K562 (cell line): Measurements from ENCODE around the gene EMILIN1. TPM values are rescaled to one million over a fixed set of nuclear protein-coding genes. Genes with fewer than 3 reads are reported as not detected.
A peak's percentile ranks its signal among the peaks of the same experiment; 100 is the strongest.

Experiments
- BCLAF1 ChIP-seq, 2 experiments: fragments of 450-650 bp in 1 of 2; IDR thresholded peaks; 2 replicates each; pipeline ENCODE4 v1.6.1; 2011 to 2017; ENCODE audit warnings: low read depth in 2 of 2, antibody characterized with exemption in 1 of 2, borderline replicate concordance in 1 of 2, low read length in 1 of 2, mild to moderate bottlenecking in 1 of 2, mixed read lengths in 1 of 2; ENCODE audit not compliant: control insufficient read depth in 1 of 2
- CREB3L1 ChIP-seq: fragments of 450-650 bp; IDR thresholded peaks from 2 replicates; pipeline ENCODE4 v1.6.1; 2014; ENCODE audit warnings: low read depth, mild to moderate bottlenecking, moderate library complexity, borderline replicate concordance
- CSDE1 ChIP-seq, 2 experiments: fragments of 450-650 bp; IDR thresholded peaks; 2 replicates each; pipeline ENCODE4 v1.6.1; 2016; ENCODE audit warnings: mild to moderate bottlenecking in 1 of 2
- ELF4 ChIP-seq: fragments of 450-650 bp; formaldehyde crosslinking; IDR thresholded peaks from 2 replicates; pipeline ENCODE4 v1.4.0; 2022; ENCODE audit warnings: missing genetic modification characterization
- ETV1 ChIP-seq: fragments of 450-650 bp; conservative IDR thresholded peaks from 2 replicates; pipeline ENCODE4 v1.6.1; 2016; ENCODE audit warnings: missing genetic modification characterization, control low read depth, low read depth, missing compliant biosample characterization
- FOXJ2 ChIP-seq: fragments of 200-800 bp; sonication (Bioruptor generic); IDR thresholded peaks from 2 replicates; pipeline ENCODE4 v1.6.1; 2016; ENCODE audit warnings: missing genetic modification characterization, missing compliant biosample characterization
- HSF4 ChIP-seq: fragments of 250-450 bp; sonication (Bioruptor Pico); IDR thresholded peaks from 2 replicates; pipeline ENCODE4 v2.1.2; 2022; ENCODE audit warnings: mild to moderate bottlenecking, moderate library complexity, borderline replicate concordance
- IFI16 ChIP-seq: fragments of 250-450 bp; sonication (Bioruptor Pico); IDR thresholded peaks from 2 replicates; pipeline ENCODE4 v2.1.2; 2022; ENCODE audit warnings: mild to moderate bottlenecking, inconsistent platforms
- KDM5B ChIP-seq: fragments of 200-600 bp; sonication (generic); IDR thresholded peaks from 2 replicates; pipeline ENCODE4 v1.6.1; 2012; ENCODE audit warnings: low read depth, mild to moderate bottlenecking, moderate library complexity, low read length, control low read depth, inconsistent platforms; ENCODE audit not compliant: insufficient replicate concordance
- LEF1 ChIP-seq: fragments of 450-650 bp; IDR thresholded peaks from 2 replicates; pipeline ENCODE4 v1.6.1; 2016; ENCODE audit warnings: mild to moderate bottlenecking
- SLC30A9 ChIP-seq: fragments of 250-450 bp; sonication (Bioruptor Pico); IDR thresholded peaks from 2 replicates; pipeline ENCODE4 v1.8.0; 2022; ENCODE audit warnings: mild to moderate bottlenecking, moderate library complexity
- SNRNP70 ChIP-seq: fragments of 200-400 bp; formaldehyde crosslinking; optimal IDR thresholded peaks from 2 replicates; pipeline ENCODE3; 2017; ENCODE audit warnings: low read depth, low read length
- SRSF7 ChIP-seq: fragments of 200-400 bp; formaldehyde crosslinking; optimal IDR thresholded peaks from 2 replicates; pipeline ENCODE3; 2017; ENCODE audit warnings: mild to moderate bottlenecking, low read depth, low read length
- TAF1 ChIP-seq: IDR thresholded peaks from 2 replicates; pipeline ENCODE4 v1.6.1; 2011; ENCODE audit warnings: mild to moderate bottlenecking, low read length, moderate library complexity; ENCODE audit not compliant: insufficient read depth, control insufficient read depth, severe bottlenecking; ENCODE audit errors: extremely low read depth
- TEAD1 ChIP-seq, 2 experiments: fragments of 450-650 bp in 1 of 2; sonication (generic) in 1 of 2; formaldehyde crosslinking; IDR thresholded peaks; 2 replicates each; pipeline versions ENCODE4 v1.4.0 to v1.8.0; 2020 to 2022; ENCODE audit warnings: mild to moderate bottlenecking in 2 of 2, missing genetic modification reagents in 1 of 2
- VEZF1 ChIP-seq: fragments of 200-800 bp; sonication (Bioruptor generic); IDR thresholded peaks from 2 replicates; pipeline ENCODE4 v1.6.1; 2017; ENCODE audit warnings: missing genetic modification characterization, missing compliant biosample characterization
- ZBTB1 ChIP-seq: sonication (generic); formaldehyde crosslinking; IDR thresholded peaks from 2 replicates; pipeline ENCODE4 v1.8.1; 2023; ENCODE audit warnings: missing genetic modification reagents, low read depth, mild to moderate bottlenecking, borderline replicate concordance
- ZFPM2 ChIP-seq: fragments of 250-450 bp; sonication (Bioruptor Pico); IDR thresholded peaks from 2 replicates; pipeline ENCODE4 v1.5.1; 2022; ENCODE audit warnings: mild to moderate bottlenecking
- ZNF280B ChIP-seq: fragments of 250-450 bp; sonication (Bioruptor Pico); IDR thresholded peaks from 2 replicates; pipeline ENCODE4 v1.5.1; 2021; ENCODE audit warnings: mild to moderate bottlenecking
- ZSCAN29 ChIP-seq: fragments of 450-650 bp; IDR thresholded peaks from 2 replicates; pipeline ENCODE4 v1.6.1; 2017
- polyA plus RNA-seq, 8 experiments: library from polyadenylated mRNA; depleted of rRNA in 4 of 8; stranded (reverse) in 5 of 8; unstranded in 3 of 8; fragments of >200 nt; fragmentation: Nextera tagmentation in 2 of 8; fragmentation: Illumina TruSeq in 1 of 8; extraction: Ambion mirVana in 2 of 8; extraction: Trizol in 1 of 8; gene quantifications; 2 replicates each; pipeline versions ENCODE4 v1.2.1 to v1.2.3, GENCODE V29; 2011 to 2014; ENCODE audit warnings: inconsistent platforms in 1 of 8, missing spikeins in 1 of 8
- total RNA-seq, 7 experiments: library from RNA; depleted of rRNA in 6 of 7; stranded (reverse); fragments of >200 nt in 6 of 7; fragmentation: Illumina TruSeq in 2 of 7; extraction: Trizol in 2 of 7; gene quantifications; 2 replicates each; pipeline versions ENCODE4 v1.2.1 to v1.2.3, GENCODE V29; 2011 to 2021; ENCODE audit warnings: low replicate concordance in 1 of 7

Gene EMILIN1
- total and polyA plus RNA-seq, 9 of the 15 experiments (the other 6 are each of a cell fraction or from before 2014, with no cell fraction given): 0.04 to 2.7 (median 0.54) TPM; not detected in 2

- TF ChIP-seq BCLAF1 (IDR thresholded peaks at IDR 0.05; ENCODE audit: borderline replicate concordance in 1 of 2, control insufficient read depth in 1 of 2, low read depth in 2 of 2, low read length in 1 of 2): no peak
- peak in 1 of 2 experiments; percentile 52; a peak in 1 of 4 replicates for TF ChIP-seq TEAD1 (CRISPR knock-in tag; IDR thresholded peaks at IDR 0.05)
- TF ChIP-seq IFI16: no peak
- no peak for TF ChIP-seq ZFPM2 (CRISPR knock-in tag)
- TF ChIP-seq HSF4 (CRISPR knock-in tag): no peak
- TF ChIP-seq VEZF1 (CRISPR knock-in tag): peak; percentile 58
- TF ChIP-seq ZBTB1 (CRISPR knock-in tag): no peak
- peak; percentile 100 for TF ChIP-seq CREB3L1
- no peak for TF ChIP-seq ETV1 (tag)
- peak; percentile 85 for TF ChIP-seq TAF1
- TF ChIP-seq SRSF7: no peak
- TF ChIP-seq SNRNP70: no peak
- TF ChIP-seq ZSCAN29: 0 out of 2 replicates have a peak, but pooled peaks have one; percentile 17
- TF ChIP-seq LEF1: no peak
- TF ChIP-seq KDM5B: no peak
- 0 out of 2 replicates have a peak, but pooled peaks have one; percentile 27 for TF ChIP-seq ZNF280B (CRISPR knock-in tag)
- no peak for TF ChIP-seq FOXJ2
- no peak for TF ChIP-seq ELF4
- TF ChIP-seq SLC30A9 (CRISPR knock-in tag): no peak
- TF ChIP-seq CSDE1 (IDR thresholded peaks at IDR 0.05): no peak
These were observed 45.7 kb upstream of the EMILIN1 start, which contains the start of gene TMEM214 (continued) for GRCh38 chr2:27032495-27033252.
